Smooth muscle cell (in vitro differentiated cells): ENCODE measurements around the gene PLSCR1. TPM values are rescaled to one million over a fixed set of nuclear protein-coding genes. Genes with fewer than 3 reads are reported as not detected.

ENCODE experiments used
- DNase-seq: peaks from one replicate; lab custom pipeline; 2025; ENCODE audit not compliant: unreplicated experiment; lab: John Stamatoyannopoulos, UW
- H2AFZ ChIP-seq: fragments of 200-600 bp; sonication (generic); 2 replicates; pipeline ENCODE4 v1.6.0; 2016; ENCODE audit warnings: antibody characterized with exemption, low read depth, mild to moderate bottlenecking
- H3F3A ChIP-seq: fragments of 200-600 bp; sonication (generic); 2 replicates; pipeline ENCODE4 v1.6.0; 2017; ENCODE audit warnings: antibody characterized with exemption, low read depth
- H3K27ac ChIP-seq: fragments of 200-600 bp; sonication (generic); 2 replicates; pipeline ENCODE4 v1.5.1; 2016; ENCODE audit warnings: low read depth, mild to moderate bottlenecking
- H3K27me3 ChIP-seq: fragments of 200-600 bp; sonication (generic); 2 replicates; pipeline ENCODE4 v1.6.1; 2016; ENCODE audit warnings: low read depth, mild to moderate bottlenecking
- H3K36me3 ChIP-seq: fragments of 200-600 bp; sonication (generic); 2 replicates; pipeline ENCODE4 v1.5.1; 2016; ENCODE audit warnings: low read depth
- H3K4me1 ChIP-seq: fragments of 200-600 bp; sonication (generic); 2 replicates; pipeline ENCODE4 v1.5.1; 2016; ENCODE audit warnings: low read depth
- H3K4me2 ChIP-seq: fragments of 200-600 bp; sonication (generic); 2 replicates; pipeline ENCODE4 v1.6.0; 2016; ENCODE audit warnings: mild to moderate bottlenecking
- H3K4me3 ChIP-seq: fragments of 200-600 bp; sonication (generic); 2 replicates; pipeline ENCODE4 v1.5.1; 2016; ENCODE audit warnings: mild to moderate bottlenecking
- H3K79me2 ChIP-seq: fragments of 200-600 bp; sonication (generic); 2 replicates; pipeline ENCODE4 v1.6.0; 2016; ENCODE audit warnings: low read depth, mild to moderate bottlenecking
- H3K9ac ChIP-seq: fragments of 200-600 bp; sonication (generic); 2 replicates; pipeline ENCODE4 v1.6.0; 2016; ENCODE audit warnings: low read depth
- H3K9me3 ChIP-seq: fragments of 200-600 bp; sonication (generic); replicated peaks from 2 replicates; pipeline ENCODE4 v1.5.1; 2016; ENCODE audit warnings: low read depth
- H4K20me1 ChIP-seq: fragments of 200-600 bp; sonication (generic); 2 replicates; pipeline ENCODE4 v1.6.0; 2016; ENCODE audit warnings: low read depth
- CTCF ChIP-seq: fragments of 200-600 bp; sonication (generic); IDR thresholded peaks from 2 replicates; pipeline ENCODE4 v1.5.1; 2017; ENCODE audit warnings: borderline replicate concordance, mild to moderate bottlenecking, antibody characterized with exemption; ENCODE audit not compliant: insufficient read depth, poor library complexity, severe bottlenecking
- WGBS: methylation state at CpG from one replicate; pipeline ENCODE4 v1.1.7; 2016; ENCODE audit warnings: low lambda C conversion rate; 5-methylcytosine and 5-hydroxymethylcytosine counted together
- polyA plus RNA-seq: library from polyadenylated mRNA; unstranded; fragments of >200 nt; fragmentation: Nextera tagmentation; extraction: Ambion mirVana; gene quantifications from 2 replicates; pipeline ENCODE4 v1.2.1, GENCODE V29; 2016
- total RNA-seq: library from RNA; depleted of rRNA; stranded (reverse); fragments of >200 nt; gene quantifications from 2 replicates; pipeline ENCODE4 v1.2.3, GENCODE V29; 2014

Gene PLSCR1
- total and polyA plus RNA-seq, 2 experiments from 2014 or later: 21.6 to 36.7 TPM

GRCh38 chr3:146503461-146504202, 40.8 kb downstream of the PLSCR1 start:
- peak overlapping the region; percentile 70 for H3K9ac ChIP-seq
- TF ChIP-seq CTCF: no peak
- 56% methylated on average over 12 of the region's 12 CpGs for WGBS
- no peak overlapping the region for H3K4me3 ChIP-seq
- H3K36me3 ChIP-seq: no peaks in the 10 kb centered on the region
- H3K4me2 ChIP-seq: peak overlapping the region; percentile 19
- H3K27me3 ChIP-seq: no peaks in the 10 kb centered on the region
- H2AFZ ChIP-seq: no peak overlapping the region
- DNase-seq: no peak
- peaks cover 8% of the 10 kb centered on the region for H3F3A ChIP-seq
- no peaks in the 10 kb centered on the region for H4K20me1 ChIP-seq
- no peaks in the 10 kb centered on the region for H3K79me2 ChIP-seq
- H3K4me1 ChIP-seq: peaks cover 18% of the 10 kb centered on the region
- H3K27ac ChIP-seq: peak overlapping the region; percentile 92
- H3K9me3 ChIP-seq: no peaks in the 10 kb centered on the region

- Histone ChIP-seq H4K20me1 (no peaks in the 10 kb centered on the region), H3F3A (peaks cover 8% of the 10 kb centered on the region), H3K9me3 (no peaks in the 10 kb centered on the region), H3K79me2 (no peaks in the 10 kb centered on the region), H3K27me3 (no peaks in the 10 kb centered on the region), H2AFZ (no peak overlapping the region), H3K27ac (peak overlapping the region; percentile 92), H3K9ac (peak overlapping the region; percentile 70), H3K4me1 (peaks cover 18% of the 10 kb centered on the region), H3K4me2 (peak overlapping the region; percentile 19), H3K36me3 (no peaks in the 10 kb centered on the region), H3K4me3 (no peak overlapping the region)
- 83% methylated on average over 1 of the region's 1 CpG for WGBS
- TF ChIP-seq CTCF: no peak
- no peak for DNase-seq
Observed at GRCh38 chr3:146502887-146503460, 41.4 kb downstream of the PLSCR1 start.

- Histone ChIP-seq H3K9ac (no peak overlapping the region), H3K4me3 (no peak overlapping the region), H2AFZ (no peak overlapping the region), H3F3A (peaks cover 5% of the 10 kb centered on the region), H3K27me3 (no peaks in the 10 kb centered on the region), H3K36me3 (no peaks in the 10 kb centered on the region), H3K79me2 (no peaks in the 10 kb centered on the region), H3K9me3 (no peaks in the 10 kb centered on the region), H3K4me1 (peaks cover 10% of the 10 kb centered on the region), H3K4me2 (no peak overlapping the region), H4K20me1 (no peaks in the 10 kb centered on the region), H3K27ac (no peak overlapping the region)
- TF ChIP-seq CTCF: no peak
- DNase-seq: no peak
Observed at GRCh38 chr3:146501752-146502151, 42.7 kb downstream of the PLSCR1 start.
